Measurements from ENCODE around the gene ZNF616. TPM values are rescaled to one million over a fixed set of nuclear protein-coding genes. Genes with fewer than 3 reads are reported as not detected.

The ZNF616 gene
- polyA plus RNA-seq, 1 donor (not counting 4 experiments of a cell fraction or from before 2014, with no cell fraction given): 7.6 TPM

DNA sequence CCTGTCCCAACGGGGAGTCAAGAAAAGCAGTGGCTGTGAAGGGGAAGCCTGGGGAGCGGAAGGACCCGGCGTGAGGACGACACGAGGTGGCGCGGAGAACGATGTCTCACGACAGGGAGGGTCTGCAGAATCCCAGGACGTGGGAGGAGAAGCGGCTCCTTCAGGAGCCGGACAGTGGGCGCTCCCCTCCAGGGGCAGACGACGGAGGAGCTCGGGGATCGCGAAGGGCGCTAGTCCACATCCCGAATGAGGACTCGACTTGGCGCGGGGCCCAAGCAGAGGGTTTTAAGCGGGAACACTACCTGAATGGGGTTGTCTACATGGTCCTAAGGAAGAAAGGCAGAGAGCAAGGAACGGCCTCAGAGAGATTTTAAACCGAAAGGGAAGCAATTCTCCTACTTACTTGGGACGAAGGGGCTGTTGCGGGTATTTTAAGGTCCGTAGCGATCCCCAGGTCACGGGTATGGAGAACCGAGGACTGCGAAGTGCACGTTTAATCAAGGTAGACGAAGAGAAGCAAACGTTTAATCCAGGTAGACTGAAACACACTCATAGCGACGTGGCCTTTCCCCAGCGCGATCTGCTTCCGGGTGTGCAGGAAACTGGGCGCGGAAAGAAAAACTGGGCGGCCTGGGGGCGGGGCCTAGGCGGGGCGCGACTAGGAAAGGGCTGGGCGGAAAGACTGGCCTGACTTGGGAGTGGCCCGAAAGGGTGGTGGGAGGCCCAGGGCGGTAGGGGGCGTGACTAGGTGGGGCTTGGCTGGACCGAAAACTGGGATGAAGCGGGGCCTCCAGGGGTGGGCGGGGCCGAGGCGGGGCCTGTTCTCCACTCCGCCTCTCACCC is 44.3 kb downstream of the ZNF616 start, which contains the start of gene ZNF841:
Gene ZNF841 (minus strand): TSS at position 594 of the 843 bp plus-strand sequence. CDS start 10,964 bp downstream, outside the sequence.
- peaks cover 13% of the 10 kb centered on the region for H3K9me3 ChIP-seq (ENCODE audit: control insufficient read depth, low read depth, low read length)
- H3K4me3 ChIP-seq (ENCODE audit: control insufficient read depth in 2 of 3, extremely low read depth in 1 of 3, insufficient read depth in 2 of 3, low read depth in 1 of 3, low read length in 3 of 3): peak within 1 kb of the TSS; percentile 95 to 99 (median 98)
- FAIRE-seq: peak; percentile 75
- H3K36me3 ChIP-seq (ENCODE audit: control insufficient read depth in 2 of 2, extremely low read depth in 1 of 2, insufficient read depth in 2 of 2, low read length in 2 of 2): peaks cover 0 to 2% of the 10 kb centered on the region in 2 experiments
- H4K20me1 ChIP-seq (ENCODE audit: control insufficient read depth, extremely low read depth, insufficient read depth, low read length): no peaks in the 10 kb centered on the region
- no peak for TF ChIP-seq EZH2 (IDR thresholded peaks at IDR 0.05; ENCODE audit: low read length)
- no peak for TF ChIP-seq CTCF (optimal IDR thresholded peaks at IDR 0.05 in 1 of 3, IDR thresholded peaks at IDR 0.05 in 1 of 3, conservative IDR thresholded peaks at IDR 0.05 in 1 of 3; ENCODE audit: extremely low read depth in 1 of 3, insufficient read depth in 2 of 3, low read length in 3 of 3)
- H2AFZ ChIP-seq (ENCODE audit: control insufficient read depth, low read length): peak within 1 kb of the TSS; percentile 90
- dilution Hi-C loops (cut with MboI; ENCODE audit: extremely low pct_ligation_motif_present, low sequenced_read_pairs): no loop called here
- peaks cover 47% of the 10 kb centered on the region for H3K79me2 ChIP-seq (ENCODE audit: control insufficient read depth, insufficient read depth, low read length)
- peak within 1 kb of the TSS; percentile 75 for H3K4me2 ChIP-seq (ENCODE audit: control insufficient read depth, extremely low read depth, insufficient read depth, low read depth, low read length)
- no peaks in the 10 kb centered on the region for H3K9me1 ChIP-seq (ENCODE audit: control insufficient read depth, extremely low read depth, insufficient read depth, low read length)
- H3K9ac ChIP-seq (ENCODE audit: control insufficient read depth, extremely low read depth, insufficient read depth, low read length): peak within 1 kb of the TSS; percentile 99
- peaks cover 2% of the 10 kb centered on the region for H3K4me1 ChIP-seq (ENCODE audit: control insufficient read depth, extremely low read depth, insufficient read depth, low read length)
- no peaks in the 10 kb centered on the region for H3K27me3 ChIP-seq (ENCODE audit: control insufficient read depth, extremely low read depth, insufficient read depth, low read length)
- peak within 1 kb of the TSS; percentile 98 for H3K27ac ChIP-seq (ENCODE audit: control insufficient read depth, insufficient read depth, low read length)
- peak; percentile 73 for DNase-seq (ENCODE audit: low read depth, low spot score)

DNA sequence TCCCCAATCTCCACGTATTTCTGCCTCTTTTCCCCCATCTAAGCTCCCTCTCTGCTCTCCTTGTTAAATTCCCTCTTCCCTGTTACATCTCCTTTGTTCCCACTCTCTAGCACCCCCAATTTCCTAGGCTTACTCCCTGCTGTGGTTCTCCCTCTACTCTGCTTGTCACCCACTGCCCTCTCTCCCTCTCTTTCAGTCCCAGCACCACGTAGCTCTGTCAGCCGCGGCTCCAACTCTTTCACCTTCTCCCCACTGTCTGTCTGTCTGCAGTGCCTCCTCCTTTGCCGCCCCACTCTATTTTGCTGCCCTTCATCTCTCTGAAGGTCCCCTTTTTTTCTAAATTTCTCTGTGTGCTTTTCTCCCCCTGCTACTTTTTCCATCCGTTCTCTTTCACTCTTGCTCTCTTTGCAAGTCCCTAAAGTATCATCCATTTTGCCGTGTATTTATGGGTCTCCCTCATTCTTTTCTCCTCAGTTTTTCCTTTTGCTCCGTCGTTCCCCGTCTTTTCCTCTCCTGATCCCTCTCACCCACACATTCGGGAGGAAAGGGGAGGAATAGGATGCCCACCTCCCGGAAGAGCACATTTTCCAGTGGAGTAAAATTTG is 45.1 kb downstream of the ZNF616 start:
- dilution Hi-C loops (cut with MboI; ENCODE audit: extremely low pct_ligation_motif_present, low sequenced_read_pairs): no loop called here
- Histone ChIP-seq H3K79me2 (ENCODE audit: control insufficient read depth, insufficient read depth, low read length) (peaks cover 53% of the 10 kb centered on the region), H3K9me1 (ENCODE audit: control insufficient read depth, extremely low read depth, insufficient read depth, low read length) (no peaks in the 10 kb centered on the region), H3K27ac (ENCODE audit: control insufficient read depth, insufficient read depth, low read length) (peak overlapping the region; percentile 98), H3K4me2 (ENCODE audit: control insufficient read depth, extremely low read depth, insufficient read depth, low read depth, low read length) (peak overlapping the region; percentile 75), H3K4me1 (ENCODE audit: control insufficient read depth, extremely low read depth, insufficient read depth, low read length) (peaks cover 2% of the 10 kb centered on the region), H4K20me1 (ENCODE audit: control insufficient read depth, extremely low read depth, insufficient read depth, low read length) (no peaks in the 10 kb centered on the region), H3K9ac (ENCODE audit: control insufficient read depth, extremely low read depth, insufficient read depth, low read length) (peak overlapping the region; percentile 99), H2AFZ (ENCODE audit: control insufficient read depth, low read length) (peak overlapping the region; percentile 2), H3K4me3 (ENCODE audit: control insufficient read depth in 2 of 3, extremely low read depth in 1 of 3, insufficient read depth in 2 of 3, low read depth in 1 of 3, low read length in 3 of 3) (peak overlapping the region; percentile 95 to 99 (median 98)), H3K27me3 (ENCODE audit: control insufficient read depth, extremely low read depth, insufficient read depth, low read length) (no peaks in the 10 kb centered on the region), H3K36me3 (ENCODE audit: control insufficient read depth in 2 of 2, extremely low read depth in 1 of 2, insufficient read depth in 2 of 2, low read length in 2 of 2) (peaks cover 2 to 4% of the 10 kb centered on the region in 2 experiments), H3K9me3 (ENCODE audit: control insufficient read depth, low read depth, low read length) (peaks cover 15% of the 10 kb centered on the region)
- FAIRE-seq (no peak), DNase-seq (ENCODE audit: low read depth, low spot score) (no peak)
- no peak for TF ChIP-seq EZH2 (IDR thresholded peaks at IDR 0.05; ENCODE audit: low read length)
